K562 (cell line): Measurements from ENCODE around the gene KLC1. TPM values are rescaled to one million over a fixed set of nuclear protein-coding genes. Genes with fewer than 3 reads are reported as not detected.

ENCODE experiments used
- CHD7 ChIP-seq: fragments of 200-600 bp; sonication (generic); IDR thresholded peaks from one replicate; pipeline ENCODE4 v1.6.1; 2012; ENCODE audit warnings: mild to moderate bottlenecking, low read depth, low read length, inconsistent platforms
- MAX ChIP-seq: sonication (generic); formaldehyde crosslinking; IDR thresholded peaks from 2 replicates; pipeline ENCODE4 v1.9.0; 2022; ENCODE audit warnings: mild to moderate bottlenecking, missing genetic modification reagents
- ZFPM2 ChIP-seq: fragments of 250-450 bp; sonication (Bioruptor Pico); IDR thresholded peaks from 2 replicates; pipeline ENCODE4 v1.5.1; 2022; ENCODE audit warnings: mild to moderate bottlenecking
- ZNF165 ChIP-seq: fragments of 250-450 bp; sonication (Bioruptor Pico); IDR thresholded peaks from 2 replicates; pipeline ENCODE4 v1.4.0; 2020; ENCODE audit warnings: borderline replicate concordance
- ZNF274 ChIP-seq: IDR thresholded peaks from 2 replicates; pipeline ENCODE4 v1.6.1; 2011; ENCODE audit warnings: low read depth, mild to moderate bottlenecking, low read length, moderate library complexity, borderline replicate concordance
- ZNF324 ChIP-seq: fragments of 250-450 bp; sonication (Bioruptor Pico); IDR thresholded peaks from 2 replicates; pipeline ENCODE4 v1.4.0; 2020; ENCODE audit warnings: mild to moderate bottlenecking
- polyA plus RNA-seq, 8 experiments: library from polyadenylated mRNA; depleted of rRNA in 4 of 8; stranded (reverse) in 5 of 8; unstranded in 3 of 8; fragments of >200 nt; fragmentation: Nextera tagmentation in 2 of 8; fragmentation: Illumina TruSeq in 1 of 8; extraction: Ambion mirVana in 2 of 8; extraction: Trizol in 1 of 8; gene quantifications; 2 replicates each; pipeline versions ENCODE4 v1.2.1 to v1.2.3, GENCODE V29; 2011 to 2014; ENCODE audit warnings: inconsistent platforms in 1 of 8, missing spikeins in 1 of 8
- total RNA-seq, 7 experiments: library from RNA; depleted of rRNA in 6 of 7; stranded (reverse); fragments of >200 nt in 6 of 7; fragmentation: Illumina TruSeq in 2 of 7; extraction: Trizol in 2 of 7; gene quantifications; 2 replicates each; pipeline versions ENCODE4 v1.2.1 to v1.2.3, GENCODE V29; 2011 to 2021; ENCODE audit warnings: low replicate concordance in 1 of 7
- TF ChIP-seq, protein P1 (sequence below): sonication (generic); formaldehyde crosslinking; IDR thresholded peaks from 2 replicates; pipeline ENCODE4 v1.4.0; 2020; ENCODE audit warnings: mild to moderate bottlenecking, missing genetic modification reagents
- TF ChIP-seq, protein P2 (sequence below): fragments of 450-650 bp; formaldehyde crosslinking; conservative IDR thresholded peaks from 2 replicates; pipeline ENCODE4 v1.4.0; 2022; ENCODE audit warnings: mild to moderate bottlenecking, missing genetic modification characterization

The KLC1 gene
- total and polyA plus RNA-seq, 9 of the 15 experiments (the other 6 are each of a cell fraction or from before 2014, with no cell fraction given), result 4.9 to 134 (median 54.8) TPM

DNA sequence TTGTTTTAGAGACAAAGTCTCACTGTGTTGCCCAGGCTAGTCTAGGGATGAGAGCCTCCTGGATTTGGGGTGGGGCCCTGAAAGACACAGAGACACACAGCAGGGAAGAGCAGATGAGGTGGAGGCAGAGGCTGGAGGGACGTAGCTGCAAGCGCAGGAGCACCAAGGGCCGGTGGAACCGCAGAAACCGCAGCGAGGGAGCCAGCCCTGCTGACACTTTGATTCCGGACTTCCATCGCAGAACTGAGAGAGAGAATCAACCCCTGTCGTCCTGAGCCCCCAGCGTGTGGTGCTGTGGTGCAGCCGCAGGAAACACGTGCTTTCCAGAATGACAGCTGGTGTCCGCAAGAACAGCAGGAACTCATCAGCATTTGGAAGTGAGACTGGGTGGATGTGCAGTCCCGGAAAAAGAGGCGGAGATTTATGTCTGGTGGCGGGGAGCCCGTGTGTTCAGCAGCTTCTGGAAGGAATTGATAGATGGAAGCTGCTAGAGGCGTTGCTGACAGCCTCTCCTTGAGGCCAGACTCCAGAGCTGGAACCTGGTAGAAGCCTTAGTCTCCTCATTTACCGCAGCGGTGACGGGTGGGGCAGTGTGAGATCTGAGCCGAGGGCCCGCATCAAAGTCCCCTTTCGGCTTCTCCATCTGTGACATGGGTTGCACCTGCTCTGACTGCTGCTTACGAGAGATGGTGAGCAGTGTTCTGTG, 21.9 kb upstream of the KLC1 start (continued):
- TF ChIP-seq CHD7, result no peak
- TF ChIP-seq, protein P1, sequence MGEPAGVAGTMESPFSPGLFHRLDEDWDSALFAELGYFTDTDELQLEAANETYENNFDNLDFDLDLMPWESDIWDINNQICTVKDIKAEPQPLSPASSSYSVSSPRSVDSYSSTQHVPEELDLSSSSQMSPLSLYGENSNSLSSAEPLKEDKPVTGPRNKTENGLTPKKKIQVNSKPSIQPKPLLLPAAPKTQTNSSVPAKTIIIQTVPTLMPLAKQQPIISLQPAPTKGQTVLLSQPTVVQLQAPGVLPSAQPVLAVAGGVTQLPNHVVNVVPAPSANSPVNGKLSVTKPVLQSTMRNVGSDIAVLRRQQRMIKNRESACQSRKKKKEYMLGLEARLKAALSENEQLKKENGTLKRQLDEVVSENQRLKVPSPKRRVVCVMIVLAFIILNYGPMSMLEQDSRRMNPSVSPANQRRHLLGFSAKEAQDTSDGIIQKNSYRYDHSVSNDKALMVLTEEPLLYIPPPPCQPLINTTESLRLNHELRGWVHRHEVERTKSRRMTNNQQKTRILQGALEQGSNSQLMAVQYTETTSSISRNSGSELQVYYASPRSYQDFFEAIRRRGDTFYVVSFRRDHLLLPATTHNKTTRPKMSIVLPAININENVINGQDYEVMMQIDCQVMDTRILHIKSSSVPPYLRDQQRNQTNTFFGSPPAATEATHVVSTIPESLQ, result no peak
- TF ChIP-seq ZNF324 (CRISPR knock-in tag), result no peak
- TF ChIP-seq MAX, result peak; percentile 90
- TF ChIP-seq ZNF274, result no peak
- TF ChIP-seq, protein P2, sequence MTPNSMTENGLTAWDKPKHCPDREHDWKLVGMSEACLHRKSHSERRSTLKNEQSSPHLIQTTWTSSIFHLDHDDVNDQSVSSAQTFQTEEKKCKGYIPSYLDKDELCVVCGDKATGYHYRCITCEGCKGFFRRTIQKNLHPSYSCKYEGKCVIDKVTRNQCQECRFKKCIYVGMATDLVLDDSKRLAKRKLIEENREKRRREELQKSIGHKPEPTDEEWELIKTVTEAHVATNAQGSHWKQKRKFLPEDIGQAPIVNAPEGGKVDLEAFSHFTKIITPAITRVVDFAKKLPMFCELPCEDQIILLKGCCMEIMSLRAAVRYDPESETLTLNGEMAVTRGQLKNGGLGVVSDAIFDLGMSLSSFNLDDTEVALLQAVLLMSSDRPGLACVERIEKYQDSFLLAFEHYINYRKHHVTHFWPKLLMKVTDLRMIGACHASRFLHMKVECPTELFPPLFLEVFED (CRISPR knock-in tag), result no peak
- no peak for TF ChIP-seq ZNF165
- TF ChIP-seq ZFPM2 (CRISPR knock-in tag), result no peak
